ENCODE data around the gene FCHSD2. TPM values are rescaled to one million over a fixed set of nuclear protein-coding genes. Genes with fewer than 3 reads are reported as not detected.

FCHSD2 gene
- total RNA-seq, 2 donors from 2014 or later, result 12.1 to 20.9 TPM

DNA sequence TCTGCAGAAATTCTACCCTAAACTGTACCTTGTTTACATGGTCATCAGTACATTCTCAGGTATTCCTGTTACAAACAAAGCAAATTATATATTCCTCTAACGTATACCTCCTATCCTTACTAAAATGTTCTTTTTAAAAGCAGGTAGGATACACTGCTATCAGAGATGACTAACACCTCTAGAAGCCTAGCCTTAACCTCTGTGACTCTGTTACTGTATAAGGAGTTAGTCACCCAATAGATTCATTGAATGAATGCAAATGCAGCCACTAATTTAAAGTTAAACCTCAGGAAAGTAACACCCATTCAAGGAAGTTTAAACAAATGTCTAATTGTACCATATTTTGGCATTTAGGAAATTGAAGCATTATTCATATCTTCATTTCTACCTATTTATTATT, 82.2 kb downstream of the FCHSD2 start:
- intact Hi-C loops (cut with DNase I), result no loop called here
- Histone ChIP-seq H3K36me3 (no peaks in the 10 kb centered on the region), H3K9ac (ENCODE audit: low read depth in 2 of 2, low read length in 2 of 2) (no peak overlapping the region), H3K27ac (no peak overlapping the region), H3K4me1 (no peaks in the 10 kb centered on the region), H3K27me3 (no peaks in the 10 kb centered on the region), H3K9me3 (no peaks in the 10 kb centered on the region), H3K4me3 (no peak overlapping the region)
- TF ChIP-seq, protein P1, sequence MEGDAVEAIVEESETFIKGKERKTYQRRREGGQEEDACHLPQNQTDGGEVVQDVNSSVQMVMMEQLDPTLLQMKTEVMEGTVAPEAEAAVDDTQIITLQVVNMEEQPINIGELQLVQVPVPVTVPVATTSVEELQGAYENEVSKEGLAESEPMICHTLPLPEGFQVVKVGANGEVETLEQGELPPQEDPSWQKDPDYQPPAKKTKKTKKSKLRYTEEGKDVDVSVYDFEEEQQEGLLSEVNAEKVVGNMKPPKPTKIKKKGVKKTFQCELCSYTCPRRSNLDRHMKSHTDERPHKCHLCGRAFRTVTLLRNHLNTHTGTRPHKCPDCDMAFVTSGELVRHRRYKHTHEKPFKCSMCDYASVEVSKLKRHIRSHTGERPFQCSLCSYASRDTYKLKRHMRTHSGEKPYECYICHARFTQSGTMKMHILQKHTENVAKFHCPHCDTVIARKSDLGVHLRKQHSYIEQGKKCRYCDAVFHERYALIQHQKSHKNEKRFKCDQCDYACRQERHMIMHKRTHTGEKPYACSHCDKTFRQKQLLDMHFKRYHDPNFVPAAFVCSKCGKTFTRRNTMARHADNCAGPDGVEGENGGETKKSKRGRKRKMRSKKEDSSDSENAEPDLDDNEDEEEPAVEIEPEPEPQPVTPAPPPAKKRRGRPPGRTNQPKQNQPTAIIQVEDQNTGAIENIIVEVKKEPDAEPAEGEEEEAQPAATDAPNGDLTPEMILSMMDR (IDR thresholded peaks at IDR 0.05), result no peak
- DNase-seq, result no peak

DNA sequence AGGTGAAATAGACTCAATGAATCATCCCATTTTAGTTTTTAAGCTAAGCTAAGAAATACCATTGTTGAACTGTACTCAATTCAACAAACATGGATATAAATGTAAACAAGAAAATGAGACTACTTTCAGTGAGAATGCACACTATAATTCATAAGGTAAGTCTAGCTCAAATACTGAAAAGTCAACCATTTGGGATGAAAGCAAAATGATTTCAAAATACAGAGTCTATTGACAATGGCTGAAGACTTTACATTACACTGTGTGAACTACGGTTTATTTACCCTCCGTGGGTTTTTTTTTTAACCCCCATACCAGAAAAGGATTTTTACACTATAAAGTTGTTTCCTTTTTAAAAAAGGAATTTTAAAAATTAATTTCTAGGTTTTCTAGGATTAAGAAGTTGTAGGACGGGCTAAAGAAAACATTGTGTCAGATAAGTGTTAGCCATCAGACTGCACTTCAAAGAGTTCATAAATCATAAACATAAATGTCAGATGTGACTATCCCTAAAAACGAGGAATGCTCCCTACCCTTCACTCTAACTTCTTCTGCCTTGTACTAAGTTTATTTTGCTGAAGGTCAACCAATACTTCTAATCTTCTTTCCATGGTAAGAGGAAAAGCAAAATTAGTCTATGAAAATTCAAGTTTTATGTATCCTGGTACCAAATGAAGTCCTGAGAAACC, 83.0 kb downstream of the FCHSD2 start:
- intact Hi-C loops (cut with DNase I), result no loop called here
- no peaks in the 10 kb centered on the region for H3K27me3 ChIP-seq
- H3K4me1 ChIP-seq, result no peaks in the 10 kb centered on the region
- H3K4me3 ChIP-seq, result no peak overlapping the region
- H3K36me3 ChIP-seq, result no peaks in the 10 kb centered on the region
- H3K9ac ChIP-seq (ENCODE audit: low read depth in 2 of 2, low read length in 2 of 2), result no peak overlapping the region
- no peaks in the 10 kb centered on the region for H3K9me3 ChIP-seq
- no peak for DNase-seq
- H3K27ac ChIP-seq, result no peak overlapping the region
- TF ChIP-seq, protein P1 (IDR thresholded peaks at IDR 0.05), result no peak

DNA sequence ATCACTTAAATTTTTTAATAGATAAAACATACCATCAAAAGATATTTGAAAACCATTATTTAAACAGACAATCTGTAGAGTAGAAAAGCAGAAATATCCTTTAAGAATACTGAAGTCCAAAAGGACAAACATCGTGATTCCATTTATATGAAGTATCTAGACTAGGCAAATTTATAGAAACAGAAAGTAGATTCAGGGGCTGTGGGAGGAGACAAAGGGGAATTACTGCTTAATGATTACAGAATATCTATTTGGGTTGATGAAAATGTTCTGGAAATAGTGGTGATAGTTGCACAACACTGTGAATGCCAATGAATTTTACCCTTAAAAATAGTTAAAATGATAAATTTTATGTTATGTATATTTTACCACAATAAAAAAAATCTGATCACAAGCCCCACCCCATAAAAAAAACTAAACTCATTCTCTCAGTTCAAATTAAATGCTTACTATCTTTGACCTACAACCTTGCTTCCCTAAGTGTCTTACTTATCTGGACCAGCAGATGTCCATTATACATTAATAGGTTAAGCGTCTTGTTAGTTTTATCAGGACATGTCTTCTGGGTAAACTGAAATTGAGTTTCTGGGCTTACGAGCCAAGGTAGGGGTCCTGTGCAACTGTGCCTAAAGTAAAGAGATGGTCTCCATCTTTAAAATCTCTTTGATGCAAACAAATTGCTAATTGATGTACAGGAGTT, 86.3 kb downstream of the FCHSD2 start:
- H3K9me3 ChIP-seq, result no peaks in the 10 kb centered on the region

DNA sequence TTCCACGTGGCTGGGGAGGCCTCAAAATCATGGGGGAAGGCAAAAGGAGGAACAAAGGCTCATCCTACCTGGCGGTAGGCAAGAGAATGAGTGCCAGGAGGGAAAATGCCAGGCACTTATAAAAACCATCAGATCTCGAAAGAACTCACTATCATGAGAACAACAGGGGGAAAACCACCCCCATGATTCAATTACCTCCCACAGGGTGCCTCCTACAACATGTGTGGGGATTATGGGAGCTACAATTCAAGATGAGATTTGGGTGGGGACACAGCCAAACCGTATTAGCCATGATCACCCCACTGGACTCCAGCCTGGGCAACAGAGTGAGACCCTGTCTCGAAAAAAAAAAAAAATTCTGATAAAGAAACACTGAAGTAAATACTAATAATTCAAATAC, 87.1 kb downstream of the FCHSD2 start:
- Histone ChIP-seq H3K9ac (ENCODE audit: low read depth in 2 of 2, low read length in 2 of 2) (no peak overlapping the region), H3K36me3 (no peaks in the 10 kb centered on the region), H3K27ac (no peak overlapping the region), H3K4me3 (no peak overlapping the region), H3K9me3 (no peaks in the 10 kb centered on the region), H3K27me3 (no peaks in the 10 kb centered on the region), H3K4me1 (no peaks in the 10 kb centered on the region)
- intact Hi-C loops (cut with DNase I), result no loop called here
- no peak for DNase-seq
- TF ChIP-seq, protein P1 (IDR thresholded peaks at IDR 0.05), result no peak

More for the DNA sequence above, 86.3 kb downstream of the FCHSD2 start:
- intact Hi-C loops (cut with DNase I), result no loop called here
- H3K9ac ChIP-seq (ENCODE audit: low read depth in 2 of 2, low read length in 2 of 2), result no peak overlapping the region
- no peak for DNase-seq
- H3K4me1 ChIP-seq, result no peaks in the 10 kb centered on the region
- no peak overlapping the region for H3K4me3 ChIP-seq
- TF ChIP-seq, protein P1 (IDR thresholded peaks at IDR 0.05), result no peak
- no peak overlapping the region for H3K27ac ChIP-seq
- H3K36me3 ChIP-seq, result no peaks in the 10 kb centered on the region
- no peaks in the 10 kb centered on the region for H3K27me3 ChIP-seq

DNA sequence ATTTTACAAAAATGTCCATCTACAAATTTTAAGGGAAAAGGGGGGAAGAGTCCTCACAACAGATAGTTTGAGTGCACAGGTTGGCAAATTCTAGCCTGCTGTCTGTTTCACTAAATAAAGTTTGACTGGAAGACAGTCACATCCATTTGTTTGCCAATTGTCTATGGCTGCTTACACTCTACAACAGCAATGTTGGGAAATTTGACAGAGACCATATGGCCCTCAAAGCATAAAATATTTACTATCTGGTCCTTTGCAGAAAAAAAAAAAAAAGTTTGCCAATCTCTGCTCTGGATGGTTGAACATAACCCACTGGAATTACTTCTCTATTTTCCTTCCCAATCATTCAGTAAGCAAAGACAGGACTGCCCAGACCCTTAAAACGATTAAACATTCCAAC, 88.2 kb downstream of the FCHSD2 start:
- Histone ChIP-seq H3K4me1 (no peaks in the 10 kb centered on the region), H3K27ac (no peak overlapping the region), H3K9ac (ENCODE audit: low read depth in 2 of 2, low read length in 2 of 2) (no peak overlapping the region), H3K36me3 (no peaks in the 10 kb centered on the region), H3K27me3 (no peaks in the 10 kb centered on the region), H3K9me3 (no peaks in the 10 kb centered on the region), H3K4me3 (no peak overlapping the region)
- no peak for DNase-seq
- intact Hi-C loops (cut with DNase I), result no loop called here
- TF ChIP-seq, protein P1 (IDR thresholded peaks at IDR 0.05), result no peak

Data from colonic mucosa (tissue), 4 donors.